GM12878 (cell line): Measurements from ENCODE around the gene ARL6IP1. TPM values are rescaled to one million over a fixed set of nuclear protein-coding genes. Genes with fewer than 3 reads are reported as not detected.
A peak's percentile ranks its signal among the peaks of the same experiment; 100 is the strongest.
"Not testable (repeated sequence)": the region's sequence is repeated elsewhere in the genome, so short reads cannot be mapped to it uniquely, and the experiment has no call there.

ENCODE experiments used
- ATAC-seq: fragments of 200-7000 bp; cut with Tn5 transposase; 3 replicates; pipeline ENCODE4 v1.9.1; 2020; ENCODE audit warnings: mild to moderate bottlenecking, moderate library complexity
- BruUV-seq: library from RNA; stranded (reverse); fragments of 400-500 nt; replicated peaks from 2 replicates; lab custom pipeline; 2021; lab: Mats Ljungman, UMichigan
- CTCF ChIA-PET: fragments of 300-600 bp; sonication (Branson Sonifier 250); formaldehyde crosslinking; extraction: SDS; loops from one replicate; lab custom pipeline; 2021; ENCODE audit warnings: inconsistent platforms; lab: Yijun Ruan, JAX
- POLR2A ChIA-PET: fragments of 350-600 bp; formaldehyde crosslinking; extraction: SDS; loops from one replicate; lab custom pipeline; 2021; ENCODE audit warnings: inconsistent platforms; lab: Charles Lee
- RAD21 ChIA-PET: fragments of 300-600 bp; sonication (Branson Sonifier 250); formaldehyde crosslinking; loops from one replicate; lab custom pipeline; 2023; ENCODE audit warnings: antibody characterized with exemption; ENCODE audit not compliant: unreplicated experiment; lab: Charles Lee
- SMC1A ChIA-PET: fragments of 300-600 bp; sonication (Branson Sonifier 250); formaldehyde crosslinking; loops from one replicate; lab custom pipeline; 2023; ENCODE audit not compliant: unreplicated experiment, uncharacterized antibody; lab: Charles Lee
- DNase-seq: peaks from one replicate; pipeline ENCODE4 v3.0.0-alpha.2; 2011; ENCODE audit warnings: low read depth, low spot score
- FAIRE-seq: peaks from 3 replicates; lab custom pipeline; 2011; peaks lifted over from hg19 to GRCh38; lab: Jason Lieb, UNC
- H2AFZ ChIP-seq: 2 replicates; pipeline ENCODE4 v1.6.0; 2011; ENCODE audit warnings: low read depth, low read length, control low read depth; ENCODE audit not compliant: control insufficient read depth
- H3K27ac ChIP-seq: 2 replicates; pipeline ENCODE4 v1.5.1; 2011; ENCODE audit warnings: control low read depth; ENCODE audit not compliant: control insufficient read depth, insufficient read depth
- H3K27me3 ChIP-seq, 2 experiments: replicated peaks in 1 of 2; 2 replicates each; pipeline versions ENCODE4 v1.6.0 to v1.6.1; 2011; ENCODE audit warnings: low read length in 1 of 2; ENCODE audit not compliant: control insufficient read depth in 2 of 2, insufficient read depth in 2 of 2
- H3K36me3 ChIP-seq, 2 experiments: 2 replicates each; pipeline ENCODE4 v1.5.1; 2011; ENCODE audit warnings: low read length in 1 of 2; ENCODE audit not compliant: control insufficient read depth in 2 of 2, insufficient read depth in 2 of 2
- H3K4me1 ChIP-seq: 2 replicates; pipeline ENCODE4 v1.6.1; 2011; ENCODE audit warnings: mild to moderate bottlenecking, low read length, moderate library complexity, mixed read lengths; ENCODE audit not compliant: control insufficient read depth, insufficient read depth
- H3K4me2 ChIP-seq: 2 replicates; pipeline ENCODE4 v1.6.0; 2011; ENCODE audit warnings: control low read depth; ENCODE audit not compliant: control insufficient read depth, insufficient read depth
- H3K4me3 ChIP-seq: fragments of 200-600 bp; sonication (generic); 2 replicates; pipeline ENCODE4 v1.5.1; 2016
- H3K79me2 ChIP-seq: 2 replicates; pipeline ENCODE4 v1.6.0; 2011; ENCODE audit warnings: low read length; ENCODE audit not compliant: control insufficient read depth, insufficient read depth
- H3K9ac ChIP-seq: 2 replicates; pipeline ENCODE4 v1.8.0; 2011; ENCODE audit warnings: low read length, control low read depth, mixed read lengths; ENCODE audit not compliant: control insufficient read depth, insufficient read depth
- H3K9me3 ChIP-seq: replicated peaks from 3 replicates; pipeline ENCODE4 v1.5.1; 2011; ENCODE audit warnings: mild to moderate bottlenecking, low read length; ENCODE audit not compliant: control insufficient read depth, insufficient read depth
- H4K20me1 ChIP-seq: 2 replicates; pipeline ENCODE4 v1.6.0; 2011; ENCODE audit not compliant: control insufficient read depth, insufficient read depth
- CTCF ChIP-seq, 3 experiments: IDR thresholded peaks in 2 of 3; conservative IDR thresholded peaks in 1 of 3; 2 replicates each; pipeline ENCODE4 v1.5.1; 2011; ENCODE audit warnings: low read depth in 3 of 3, low read length in 3 of 3, mild to moderate bottlenecking in 3 of 3, control low read depth in 2 of 3, moderate library complexity in 2 of 3, inconsistent platforms in 1 of 3, mixed read lengths in 1 of 3; ENCODE audit not compliant: control insufficient read depth in 2 of 3, insufficient read depth in 1 of 3; ENCODE audit errors: extremely low read depth in 1 of 3
- JUNB ChIP-seq: IDR thresholded peaks from 2 replicates; pipeline ENCODE4 v1.6.1; 2016; ENCODE audit warnings: antibody characterized with exemption, mild to moderate bottlenecking
- NR2C1 ChIP-seq: fragments of 450-650 bp; IDR thresholded peaks from 2 replicates; pipeline ENCODE4 v1.6.1; 2017; ENCODE audit warnings: antibody characterized with exemption, mild to moderate bottlenecking, moderate library complexity
- RAD21 ChIP-seq: IDR thresholded peaks from 2 replicates; pipeline ENCODE4 v1.6.1; 2011; ENCODE audit warnings: mild to moderate bottlenecking, low read depth, low read length, moderate library complexity; ENCODE audit not compliant: insufficient read depth
- SMC3 ChIP-seq: IDR thresholded peaks from 2 replicates; pipeline ENCODE4 v1.6.1; 2011; ENCODE audit warnings: low read length, improper control_type of control experiment, borderline replicate concordance
- WGBS: methylation state at CpG from one replicate; pipeline ENCODE4 v1.1.6; 2016; ENCODE audit warnings: low lambda C conversion rate; ENCODE audit not compliant: insufficient replicate concordance, insufficient coverage; ENCODE audit errors: missing lambda C conversion rate; 5-methylcytosine and 5-hydroxymethylcytosine counted together
- in situ Hi-C: fragments of 300-500 bp; cut with MboI; formaldehyde crosslinking; loops from 9 replicates; pipeline ENCODE4 v1.14.3; 2018; ENCODE audit warnings: mixed read lengths
- intact Hi-C: fragments of 100-400 bp; cut with micrococcal nuclease; formaldehyde crosslinking; loops from one replicate; pipeline ENCODE4 v1.14.2; 2022; ENCODE audit not compliant: unreplicated experiment
- polyA plus RNA-seq, 11 experiments: library from polyadenylated mRNA; depleted of rRNA in 4 of 11; unstranded in 6 of 11; stranded (reverse) in 5 of 11; fragments of >200 nt; fragmentation: Nextera tagmentation in 4 of 11; fragmentation: Illumina TruSeq in 1 of 11; extraction: Ambion mirVana in 4 of 11; extraction: Trizol in 1 of 11; gene quantifications; 1 replicate in 1 of 11; 2 replicates in 10 of 11; pipeline versions ENCODE4 v1.2.1 to v1.2.3, GENCODE V29; 2011 to 2016; ENCODE audit warnings: inconsistent platforms in 2 of 11, missing spikeins in 2 of 11, low read depth in 1 of 11
- total RNA-seq, 4 experiments: library from RNA; depleted of rRNA in 3 of 4; stranded (reverse); fragments of >200 nt in 3 of 4; fragmentation: Illumina TruSeq in 1 of 4; extraction: Trizol in 1 of 4; gene quantifications; 2 replicates each; pipeline versions ENCODE4 v1.2.1 to v1.2.3, GENCODE V29; 2013 to 2021

Gene ARL6IP1
- total and polyA plus RNA-seq, 10 of the 15 experiments (the other 5 are each of a cell fraction or from before 2014, with no cell fraction given) = 99.3 to 334 (median 197) TPM

- BruUV-seq, H3K36me3 ChIP-seq, H3K4me3 ChIP-seq, CTCF ChIA-PET, SMC1A ChIA-PET, H3K4me1 ChIP-seq, H3K27ac ChIP-seq, intact Hi-C loops, H4K20me1 ChIP-seq, POLR2A ChIA-PET, H3K4me2 ChIP-seq, H3K9me3 ChIP-seq, RAD21 ChIA-PET, DNase-seq, H3K9ac ChIP-seq, H3K27me3 ChIP-seq, H2AFZ ChIP-seq, H3K79me2 ChIP-seq: not testable (repeated sequence)
- ATAC-seq = peak; percentile 64
- peak; percentile 44 for TF ChIP-seq JUNB
- in situ Hi-C loops = loop anchor here (25.0 kb wide), 2 partner anchors 825 to 1200 kb away; no protein-coding TSS in a partner anchor
- FAIRE-seq = peak; percentile 91
- 0% methylated on average over 3 of the region's 5 CpGs for WGBS
Measured at GRCh38 chr16:18762713-18763112, 38.6 kb downstream of the ARL6IP1 start.

- TF ChIP-seq SMC3 (0 out of 2 replicates have a peak, but pooled peaks have one; percentile 19), CTCF (IDR thresholded peaks at IDR 0.05 in 2 of 3, conservative IDR thresholded peaks at IDR 0.05 in 1 of 3; ENCODE audit: control insufficient read depth in 2 of 3, extremely low read depth in 1 of 3, insufficient read depth in 1 of 3, low read depth in 3 of 3, low read length in 3 of 3) (peak; percentile 34 to 44 (median 41); a peak in 5 of 6 replicates), NR2C1 (peak; percentile 32; the same call in 1 of the 2 replicates), RAD21 (peak; percentile 53)
- BruUV-seq, H3K27me3 ChIP-seq, H3K4me3 ChIP-seq, H3K79me2 ChIP-seq, DNase-seq, H3K9me3 ChIP-seq, POLR2A ChIA-PET, H4K20me1 ChIP-seq, intact Hi-C loops, H3K36me3 ChIP-seq, H3K4me2 ChIP-seq, H3K9ac ChIP-seq, H3K4me1 ChIP-seq, H3K27ac ChIP-seq: not testable (repeated sequence)
- RAD21 ChIA-PET = interaction anchor here (0.9 kb wide), 2 partner anchors 1202 to 1383 kb away, joined by 3 read pairs; no protein-coding TSS in a partner anchor
- peak overlapping the region; percentile 28; the same call in 1 of the 2 replicates for H2AFZ ChIP-seq
- peak; percentile 73 for ATAC-seq
- WGBS = 29% methylated on average over 12 of the region's 21 CpGs
- SMC1A ChIA-PET = interaction anchor here (0.6 kb wide), 1 partner anchor 184 kb away, joined by 3 read pairs; no protein-coding TSS in a partner anchor
- FAIRE-seq = peak; percentile 94
- CTCF ChIA-PET = interaction anchor here (0.5 to 1.1 kb wide), 3 partner anchors 42 to 187 kb away, joined by 3 to 4 read pairs (median 3); partner anchors contain the start of gene ARL6IP1
- in situ Hi-C loops = loop anchor here (25.0 kb wide), 2 partner anchors 823 to 1198 kb away; no protein-coding TSS in a partner anchor
Measured at GRCh38 chr16:18759598-18760520, 41.5 kb downstream of the ARL6IP1 start.
